ENCODE measurements around the gene CDKN2AIPNL.

- peak in 2 of 3 experiments; percentile 7 to 10 for TF ChIP-seq CTCF (IDR thresholded peaks at IDR 0.05)
- TF ChIP-seq POLR2AphosphoS5 (IDR thresholded peaks at IDR 0.05) = peak; percentile 94 to 95
- no peak for TF ChIP-seq EP300 (IDR thresholded peaks at IDR 0.05)
Measured at GRCh38 chr5:134439210-134439654, 27.6 kb upstream of the CDKN2AIPNL start.
